ENCODE data around the gene PLA2G2E.

PLA2G2E gene

GRCh38 chr1:19923137-19923952, at the start of gene PLA2G2E:
Gene PLA2G2E (minus strand): TSS chr1:19923617. CDS start chr1:19923559, 58 bp downstream.
- no peak for DNase-seq (ENCODE audit: low spot score)

DNA sequence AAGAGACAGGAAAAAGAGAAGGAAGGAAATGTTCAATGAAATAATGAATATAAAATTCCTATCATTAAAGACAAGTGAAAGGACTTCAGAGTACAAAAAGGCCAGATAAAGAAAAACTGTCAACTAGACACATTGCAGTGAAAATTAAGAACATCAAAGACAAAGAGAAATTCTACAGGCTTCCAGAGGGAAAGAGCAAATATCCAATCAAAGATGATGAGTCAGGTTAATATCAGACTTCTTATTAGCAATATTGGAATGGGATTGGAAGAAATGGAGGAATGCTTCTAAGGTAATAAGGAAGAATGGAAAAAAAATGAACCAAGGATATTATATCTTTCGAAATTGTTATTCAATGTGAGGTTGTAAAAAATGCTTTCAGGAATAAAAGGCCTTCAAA, 48.2 kb upstream of the PLA2G2E start:
- no peak for DNase-seq (ENCODE audit: low spot score)

GRCh38 chr1:19969898-19970660, 46.7 kb upstream of the PLA2G2E start:
- DNase-seq (ENCODE audit: low spot score): no peak

DNA sequence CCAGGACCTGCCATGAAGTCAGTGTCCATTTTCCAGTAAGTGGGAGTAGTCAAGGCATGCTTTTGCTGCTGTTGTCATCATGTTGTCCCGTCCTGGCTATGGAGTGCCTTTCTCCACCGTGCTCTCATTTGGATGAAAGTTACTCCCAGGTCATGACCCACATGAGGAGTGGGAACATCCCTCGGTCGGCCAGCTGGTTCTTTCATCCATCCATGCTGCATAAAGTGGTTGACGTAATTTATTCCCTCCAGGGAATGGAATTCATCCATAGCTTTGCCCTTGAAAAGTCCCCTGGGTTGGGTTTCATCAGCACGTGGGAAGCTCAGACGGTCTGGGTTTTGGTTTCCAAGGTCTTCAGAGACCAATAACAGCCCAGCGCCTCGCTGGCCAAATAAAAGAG, 44.4 kb upstream of the PLA2G2E start:
- no peak for DNase-seq (ENCODE audit: low spot score)

DNA sequence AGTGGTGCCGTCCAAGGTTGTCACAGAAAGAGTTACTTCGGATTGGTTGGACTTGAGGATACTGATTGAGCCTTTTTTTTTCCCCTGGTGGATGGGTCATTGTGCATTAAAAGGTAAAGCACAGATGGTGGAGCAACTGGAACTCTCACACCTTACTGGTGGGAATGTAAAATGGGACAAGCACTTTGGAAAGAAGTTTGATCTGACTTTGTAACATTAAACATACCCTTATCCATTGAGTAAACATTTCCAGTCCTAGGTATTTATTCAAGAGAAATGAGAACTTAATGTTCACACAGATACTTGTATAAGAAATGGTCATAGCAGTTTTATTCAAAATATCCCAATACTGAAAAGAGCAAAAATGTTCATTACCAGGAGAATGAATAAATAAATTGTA, 41.1 kb upstream of the PLA2G2E start:
- no peak for DNase-seq (ENCODE audit: low spot score)

GRCh38 chr1:19963636-19964035, 40.2 kb upstream of the PLA2G2E start:
- DNase-seq (ENCODE audit: low spot score): no peak

- DNase-seq (ENCODE audit: low spot score): no peak
Observed at GRCh38 chr1:19960591-19960990, 37.2 kb upstream of the PLA2G2E start.

- no peak for DNase-seq (ENCODE audit: low spot score)
Observed at GRCh38 chr1:19957779-19958178, 34.4 kb upstream of the PLA2G2E start.

DNA sequence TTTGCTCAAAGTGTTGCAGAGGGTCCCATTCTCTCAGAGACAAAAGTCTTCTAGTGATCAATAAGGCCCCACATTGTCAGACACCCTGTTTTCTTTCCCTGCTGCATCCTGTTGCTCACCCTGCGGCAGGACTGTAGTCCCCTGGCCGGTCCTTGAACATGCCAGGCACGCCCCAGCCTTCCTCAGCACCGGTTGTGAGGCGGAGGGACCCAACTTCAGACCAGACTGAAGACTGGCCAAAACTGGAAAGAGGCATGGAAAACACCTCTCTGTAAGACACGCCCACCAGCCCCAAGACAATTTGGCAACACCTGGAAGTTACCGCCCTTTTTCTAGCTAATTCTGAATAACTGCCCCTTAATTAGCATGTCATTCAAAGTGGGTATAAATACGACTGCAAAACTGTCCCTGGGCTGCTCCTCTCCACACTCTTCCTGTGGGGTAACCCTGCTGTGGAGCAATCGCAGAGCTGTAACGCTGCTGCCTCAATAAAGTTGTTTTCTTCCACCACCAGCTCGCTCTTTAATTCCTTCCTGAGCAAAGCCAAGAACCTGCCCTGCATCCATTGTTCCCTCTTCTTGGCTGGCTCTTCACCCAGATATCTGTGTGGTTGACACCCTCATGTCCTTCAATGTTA, 32.2 kb upstream of the PLA2G2E start:
- no peak for DNase-seq (ENCODE audit: low spot score)

DNA sequence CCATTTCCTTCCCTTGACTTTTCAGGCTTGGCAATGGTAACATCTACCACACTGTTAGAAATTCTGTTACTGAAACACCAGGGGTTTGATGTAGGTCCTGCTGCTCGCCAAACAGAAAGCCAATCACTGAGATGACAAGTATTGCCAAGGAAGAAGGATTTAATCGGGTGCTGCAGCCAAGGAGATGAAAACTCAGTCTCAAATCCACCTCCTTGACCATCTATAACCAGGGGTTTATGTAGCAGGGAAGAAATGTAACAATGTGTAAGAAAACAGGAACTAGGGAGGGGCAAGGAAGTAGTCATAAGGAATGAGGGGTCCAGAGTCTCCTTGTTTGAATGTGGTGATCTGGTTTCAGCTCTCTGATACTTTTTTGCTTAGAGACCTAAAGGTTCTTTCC, 30.6 kb upstream of the PLA2G2E start:
- no peak for DNase-seq (ENCODE audit: low spot score)

GRCh38 chr1:19949016-19949415, 25.6 kb upstream of the PLA2G2E start:
- DNase-seq (ENCODE audit: low spot score): no peak

GRCh38 chr1:19946971-19947370, 23.6 kb upstream of the PLA2G2E start:
- DNase-seq (ENCODE audit: low spot score): no peak

GRCh38 chr1:19946331-19946751, 22.9 kb upstream of the PLA2G2E start:
- no peak for DNase-seq (ENCODE audit: low spot score)

DNA sequence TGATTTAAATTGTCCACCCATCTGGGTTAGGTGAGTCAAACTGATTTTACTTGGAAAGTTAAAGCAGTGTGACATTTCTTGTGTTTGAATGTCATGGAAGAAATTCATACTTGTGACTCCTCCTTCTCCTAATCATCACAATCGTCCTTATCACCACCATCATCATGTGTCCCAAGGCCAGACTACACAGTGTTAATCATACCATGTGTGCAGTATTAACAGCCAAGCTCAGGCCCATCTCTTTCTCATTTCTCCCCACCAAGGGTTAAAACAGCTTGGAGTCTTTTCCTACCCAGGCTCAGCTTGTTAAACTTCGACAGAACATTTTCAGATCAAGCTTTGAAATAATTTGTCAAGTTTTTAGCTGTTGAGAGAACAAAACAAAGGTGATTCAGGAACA, 22.5 kb upstream of the PLA2G2E start:
- no peak for DNase-seq (ENCODE audit: low spot score)

- DNase-seq (ENCODE audit: low spot score): no peak
Observed at GRCh38 chr1:19942657-19943056, 19.2 kb upstream of the PLA2G2E start.

- no peak for DNase-seq (ENCODE audit: low spot score)
Observed at GRCh38 chr1:19942088-19942487, 18.7 kb upstream of the PLA2G2E start.

- no peak for DNase-seq (ENCODE audit: low spot score)
Observed at GRCh38 chr1:19941206-19941568, 17.8 kb upstream of the PLA2G2E start.

DNA sequence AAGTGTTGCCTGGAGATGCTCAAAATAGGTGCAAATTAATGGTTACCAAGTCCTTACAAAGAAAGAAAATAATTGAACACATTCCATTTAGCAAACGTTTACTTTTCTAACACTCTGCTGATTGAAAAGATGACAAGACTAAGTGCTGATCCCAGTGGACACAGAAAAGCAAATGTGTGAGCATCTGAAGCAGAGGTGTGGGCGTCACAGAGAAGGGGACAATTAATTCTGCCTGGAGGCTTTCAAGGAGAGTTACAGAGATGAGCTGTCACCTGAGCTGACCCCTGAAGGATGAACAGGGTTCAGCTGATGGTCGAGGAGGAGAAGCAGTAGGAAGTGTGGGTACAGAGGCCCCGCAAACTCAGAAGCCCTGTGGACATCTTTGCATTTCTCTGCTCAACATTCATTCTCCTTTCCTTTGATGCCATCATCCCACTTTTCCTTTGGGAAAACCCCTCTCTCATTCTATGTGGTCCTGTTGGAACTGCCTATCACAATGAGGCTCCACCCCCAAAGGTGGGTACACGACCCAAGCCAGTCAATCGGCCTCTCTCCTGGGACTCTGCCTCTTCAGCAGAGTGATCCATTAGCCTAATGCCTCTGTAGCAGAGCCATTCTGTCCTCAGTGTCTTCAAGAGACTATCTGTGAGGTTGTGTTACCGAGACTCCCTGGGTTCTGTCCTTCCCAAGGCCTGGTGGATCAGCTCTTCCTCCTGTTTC, 17.2 kb upstream of the PLA2G2E start:
- DNase-seq (ENCODE audit: low spot score): no peak

- no peak for DNase-seq (ENCODE audit: low spot score)
Observed at GRCh38 chr1:19938472-19938871, 15.1 kb upstream of the PLA2G2E start.

DNA sequence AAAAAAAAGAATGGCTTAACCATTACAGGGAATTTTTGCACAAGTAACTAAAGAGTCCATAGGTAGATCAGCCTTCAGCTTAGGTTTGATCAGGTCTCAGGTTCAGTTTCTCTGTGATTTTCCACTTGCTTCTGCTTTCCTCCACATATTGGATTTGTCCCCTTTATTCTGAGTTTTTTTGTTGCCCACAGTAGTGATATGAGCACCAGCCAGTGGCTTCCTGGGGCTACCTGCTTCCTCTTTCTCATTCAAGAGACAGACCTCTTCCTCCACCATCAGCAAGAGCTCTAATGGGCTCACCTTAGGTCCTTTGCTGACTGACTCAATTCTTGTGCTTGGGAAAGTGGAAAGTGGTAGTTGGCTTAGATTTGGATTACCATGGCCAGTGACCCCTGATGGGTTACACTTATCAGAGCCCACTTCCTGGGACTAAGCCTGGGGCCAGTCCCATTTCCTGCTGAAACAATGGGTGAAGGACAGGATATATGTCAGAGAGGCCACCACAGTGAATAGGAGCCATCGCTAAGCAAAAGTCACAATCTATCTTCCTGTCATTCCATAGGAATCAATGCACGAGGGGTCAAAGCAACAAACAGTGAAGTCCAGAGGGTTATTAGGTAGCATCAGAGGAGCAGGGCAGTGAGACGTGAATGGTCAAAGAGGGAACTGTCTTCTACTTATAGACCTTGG, 12.8 kb upstream of the PLA2G2E start:
- no peak for DNase-seq (ENCODE audit: low spot score)

DNA sequence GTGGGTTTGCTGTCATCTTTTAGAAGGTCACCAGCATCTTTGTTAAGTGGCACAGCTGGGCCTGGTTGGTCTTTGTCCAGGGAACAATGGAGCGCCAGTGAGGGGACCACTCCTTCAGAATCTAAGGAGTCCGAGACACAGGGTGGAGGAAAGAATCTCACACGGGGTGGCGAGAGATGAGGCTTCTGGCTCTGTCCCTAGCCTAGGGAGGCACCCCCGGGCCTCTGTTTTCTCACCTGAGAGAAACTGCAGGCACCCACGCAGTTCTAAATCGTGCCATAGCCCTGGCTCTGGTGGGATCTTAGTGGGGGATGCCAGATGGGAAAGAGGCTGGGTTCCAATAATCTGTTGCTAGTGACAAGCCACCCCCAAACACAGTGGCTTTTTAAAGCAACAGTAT, 10.9 kb upstream of the PLA2G2E start:
- no peak for DNase-seq (ENCODE audit: low spot score)

DNA sequence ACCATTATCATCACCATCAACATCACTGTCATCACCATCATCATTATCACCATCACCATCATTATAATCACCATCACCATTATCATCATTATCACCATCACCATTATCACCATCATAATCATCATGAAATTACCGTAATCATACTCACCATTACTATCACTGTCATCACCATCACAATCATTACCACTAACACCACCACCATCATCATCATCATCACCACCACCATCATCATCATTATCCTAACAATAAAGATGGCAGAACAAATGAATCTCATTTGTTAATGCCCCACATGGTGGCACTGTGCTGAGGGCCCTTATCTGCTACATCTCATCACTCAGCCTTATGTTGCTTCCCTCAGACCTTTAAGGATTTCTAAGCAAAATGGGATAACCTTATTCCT, 9.4 kb upstream of the PLA2G2E start:
- no peak for DNase-seq (ENCODE audit: low spot score)

Data from CD4-positive, alpha-beta T cell treated with Interleukin-2 at 100 ng/mL for 4 hours (primary cell).